ENCODE measurements around the gene TMEM69. TPM values are rescaled to one million over a fixed set of nuclear protein-coding genes. Genes with fewer than 3 reads are reported as not detected.
A peak's percentile ranks its signal among the peaks of the same experiment; 100 is the strongest.
"Not testable (repeated sequence)": the region's sequence is repeated elsewhere in the genome, so short reads cannot be mapped to it uniquely, and the experiment has no call there.

The TMEM69 gene
- total RNA-seq, 1 donor from 2014 or later = 22.1 TPM

DNA sequence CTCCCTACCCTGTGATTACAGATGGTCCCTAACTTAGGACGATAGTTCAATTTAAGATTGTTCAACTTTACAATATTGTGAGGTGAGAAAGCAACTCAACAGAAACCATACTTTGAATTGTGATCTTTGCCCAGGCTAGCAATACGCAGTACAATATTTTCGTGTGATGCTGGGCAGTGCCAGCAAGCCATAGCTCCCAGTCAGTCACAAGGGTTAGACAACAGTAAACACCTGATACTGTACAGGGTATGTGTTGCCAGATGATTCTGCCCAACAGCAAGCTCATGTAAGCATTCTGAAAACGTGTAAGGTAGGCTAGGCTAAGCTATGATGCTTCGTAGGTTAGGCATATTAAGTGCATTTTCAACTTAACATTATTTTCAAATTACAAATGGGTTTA, 13.5 kb upstream of the TMEM69 start:
- DNase-seq (no peak), ATAC-seq (ENCODE audit: poor library complexity) (peak; percentile 74)
- intact Hi-C loops (cut with DNase I) = no loop called here

GRCh38 chr1:45676553-45676952, 11.4 kb upstream of the TMEM69 start:
- intact Hi-C loops (cut with DNase I); ATAC-seq (ENCODE audit: poor library complexity); DNase-seq: not testable (repeated sequence)

DNA sequence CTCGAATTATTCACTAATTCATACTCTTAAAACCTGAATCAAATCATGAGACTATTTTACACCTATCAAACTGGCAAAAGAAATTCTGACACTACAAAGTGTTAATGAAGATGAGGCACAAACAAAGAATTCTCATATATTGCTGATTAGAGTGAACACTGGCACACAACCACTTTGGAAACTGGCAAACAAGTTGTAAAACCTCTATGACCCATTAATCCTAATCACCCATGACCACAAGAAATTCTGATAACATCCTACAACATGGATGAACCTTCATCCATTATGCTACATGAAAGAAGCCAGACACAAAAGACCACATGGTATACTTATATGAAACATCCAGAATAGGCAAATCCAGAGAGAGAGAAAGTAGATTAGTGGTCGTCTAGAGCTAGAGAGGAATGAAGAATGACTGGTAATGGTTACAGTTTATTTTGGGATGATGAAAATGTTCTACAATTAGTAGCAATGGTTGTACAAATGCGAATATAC, 10.2 kb upstream of the TMEM69 start:
- no peak for ATAC-seq (ENCODE audit: poor library complexity)
- intact Hi-C loops (cut with DNase I) = no loop called here

DNA sequence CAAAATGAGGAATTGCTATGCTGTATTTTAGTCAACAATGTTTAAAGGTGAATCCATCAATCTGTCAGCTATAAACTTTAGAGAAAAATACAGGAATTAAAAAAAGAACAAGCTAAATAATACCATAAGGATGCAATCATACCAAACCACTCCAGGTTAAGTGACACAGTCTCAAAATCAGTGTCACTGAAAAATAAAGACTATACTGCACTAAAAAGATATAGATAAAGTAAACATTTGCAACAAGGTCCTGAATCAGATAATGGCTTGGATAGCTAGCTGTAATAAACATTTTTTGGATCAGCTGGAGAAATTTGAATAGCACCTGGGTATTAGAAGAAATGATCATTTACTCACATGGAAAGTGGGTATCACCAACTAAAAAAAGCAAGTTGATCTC, 9.5 kb upstream of the TMEM69 start:
- intact Hi-C loops (cut with DNase I) = no loop called here
- DNase-seq = no peak
- ATAC-seq (ENCODE audit: poor library complexity) = no peak

More for the DNA sequence above, 10.2 kb upstream of the TMEM69 start:
- DNase-seq = no peak

DNA sequence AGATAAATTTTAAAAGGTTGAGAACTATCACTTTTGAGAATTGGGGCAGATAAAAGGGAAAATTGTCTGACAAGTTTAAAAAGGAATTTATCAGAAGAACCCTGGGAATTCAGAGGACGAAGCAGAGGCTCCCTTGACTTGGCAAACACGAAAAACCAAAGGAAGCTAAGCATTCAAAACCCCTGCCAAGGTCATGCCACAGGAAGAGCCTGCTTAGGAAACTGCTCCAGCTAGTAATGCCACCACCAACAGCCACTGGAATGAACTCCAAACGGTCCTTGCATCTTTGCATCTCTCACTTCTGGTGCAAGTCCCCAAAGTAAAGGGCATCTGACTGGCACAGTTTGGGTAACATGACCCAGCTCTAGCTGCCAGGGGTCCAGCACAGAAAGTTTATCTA, 8.9 kb upstream of the TMEM69 start:
- intact Hi-C loops (cut with DNase I) = no loop called here
- peak; percentile 47 for ATAC-seq (ENCODE audit: poor library complexity)

GRCh38 chr1:45682942-45683341, 5.0 kb upstream of the TMEM69 start:
- ATAC-seq (ENCODE audit: poor library complexity) = no peak
- intact Hi-C loops (cut with DNase I) = no loop called here
- DNase-seq = no peak

More for the DNA sequence above, 8.9 kb upstream of the TMEM69 start:
- no peak for DNase-seq

DNA sequence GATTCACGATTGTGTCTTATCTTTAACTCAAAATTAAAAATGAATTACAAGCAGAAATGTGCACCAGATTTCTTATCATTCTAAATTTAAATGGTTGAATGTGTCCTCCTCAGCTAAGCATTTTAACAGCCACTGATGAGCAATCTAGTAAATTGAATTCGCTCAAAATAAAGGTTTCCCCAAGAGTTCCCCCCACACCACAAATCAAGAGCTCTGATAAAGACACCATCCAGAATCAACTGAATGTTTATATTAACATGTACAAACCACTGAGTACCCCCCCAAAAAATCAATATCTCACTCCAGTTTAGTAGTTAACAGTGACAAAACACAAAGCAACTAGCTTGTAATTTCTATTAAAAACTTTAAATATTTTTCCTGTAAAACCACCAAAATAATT, 3.6 kb upstream of the TMEM69 start:
- intact Hi-C loops (cut with DNase I) = no loop called here
- DNase-seq (no peak), ATAC-seq (ENCODE audit: poor library complexity) (no peak)

- intact Hi-C loops (cut with DNase I) = loop anchor here (5.0 kb wide), 1 partner anchor 98 kb away; no protein-coding TSS in a partner anchor
- no peak for ATAC-seq (ENCODE audit: poor library complexity)
- DNase-seq = no peak
Measured at GRCh38 chr1:45685308-45686014, 2.5 kb upstream of the TMEM69 start.

DNA sequence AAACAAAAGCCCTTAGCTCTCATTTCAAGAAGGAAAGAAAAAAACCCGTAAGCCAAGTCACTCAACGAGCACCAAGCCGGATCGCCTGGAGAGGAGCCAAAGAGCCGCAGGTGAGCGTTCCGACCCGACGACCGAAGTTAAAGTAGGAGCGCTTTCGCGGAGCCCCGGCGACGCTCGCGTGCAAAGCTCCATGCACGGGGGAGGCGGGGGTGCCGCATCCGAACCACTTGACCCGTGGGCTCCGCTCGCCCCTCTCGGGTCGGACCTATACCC, 2.0 kb upstream of the TMEM69 start:
- DNase-seq = peak; percentile 79
- intact Hi-C loops (cut with DNase I) = loop anchor here (5.0 kb wide), 1 partner anchor 99 kb away; no protein-coding TSS in a partner anchor
- ATAC-seq (ENCODE audit: poor library complexity) = peak; percentile 2

DNA sequence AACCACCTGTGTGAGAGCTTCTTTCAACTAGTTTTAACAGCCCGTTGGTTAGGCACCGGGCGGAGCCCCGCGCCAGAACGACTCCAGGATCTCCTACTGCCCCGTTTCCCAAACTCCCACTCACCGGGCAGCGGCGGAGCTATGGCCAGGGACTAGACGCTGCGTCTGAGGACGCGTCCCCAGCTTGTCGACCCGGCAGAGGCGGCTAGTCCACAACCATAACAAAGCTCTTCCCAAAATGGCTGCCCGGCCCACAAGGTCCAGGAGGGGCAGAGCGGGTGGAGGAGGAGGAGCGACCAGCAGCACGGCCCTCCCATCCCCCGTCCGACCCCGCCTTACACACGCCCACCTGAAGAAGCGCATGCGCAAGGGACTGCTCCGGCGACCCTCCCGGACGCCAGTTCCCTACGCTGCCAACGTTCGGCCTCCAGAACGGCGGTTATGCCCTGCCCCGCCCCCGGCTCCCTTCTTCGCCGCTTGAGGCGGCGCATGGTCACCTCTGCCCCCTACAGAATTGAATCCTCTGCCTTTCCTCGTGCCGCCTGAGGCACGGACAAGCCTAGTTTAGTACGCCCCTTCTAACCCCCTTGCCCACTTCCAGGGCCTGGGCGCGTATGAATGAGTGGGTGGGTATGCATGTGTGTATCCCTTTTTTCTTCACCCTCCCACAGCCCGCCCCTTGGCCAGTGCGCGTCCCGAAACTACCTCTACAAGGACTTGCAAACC, 1.5 kb upstream of the TMEM69 start, which contains the start of gene GPBP1L1:
Gene GPBP1L1 (minus strand): TSS at position 246 of the 726 bp plus-strand sequence. CDS start 27,446 bp downstream, outside the sequence.
- peak; percentile 98 for DNase-seq
- intact Hi-C loops (cut with DNase I) = loop anchor here (5.0 kb wide), 1 partner anchor 99 kb away; no protein-coding TSS in a partner anchor
- ATAC-seq (ENCODE audit: poor library complexity) = peak; percentile 91

- ATAC-seq (ENCODE audit: poor library complexity) (peak; percentile 95), DNase-seq (peak; percentile 99)
- intact Hi-C loops (cut with DNase I) = loop anchor here (5.0 kb wide), 1 partner anchor 100 kb away; no protein-coding TSS in a partner anchor
Measured at GRCh38 chr1:45687014-45687753, 797 bp upstream of the TMEM69 start.

DNA sequence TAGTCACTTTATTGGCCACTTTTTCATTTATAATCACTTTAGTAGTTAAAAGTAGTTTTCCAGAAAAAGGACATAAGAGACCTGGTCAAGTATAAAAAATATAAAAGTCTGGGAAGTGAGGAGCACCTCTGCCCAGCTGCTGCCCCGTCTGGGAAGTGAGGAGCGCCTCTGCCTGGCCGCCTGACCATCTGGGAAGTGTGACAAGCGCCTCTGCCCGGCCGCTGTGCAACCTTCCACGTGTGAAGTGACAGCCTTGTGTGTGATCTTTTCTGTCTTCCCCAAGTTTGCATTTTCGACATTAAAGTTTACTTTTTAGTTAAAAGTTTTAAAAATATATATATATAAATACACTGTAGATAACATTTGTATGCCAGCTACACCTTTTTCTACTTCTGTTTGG, 5.8 kb downstream of the TMEM69 start:
- intact Hi-C loops (cut with DNase I) = loop anchor here (5.0 kb wide), 1 partner anchor 53 kb away; no protein-coding TSS in a partner anchor
- ATAC-seq (ENCODE audit: poor library complexity); DNase-seq: not testable (repeated sequence)

DNA sequence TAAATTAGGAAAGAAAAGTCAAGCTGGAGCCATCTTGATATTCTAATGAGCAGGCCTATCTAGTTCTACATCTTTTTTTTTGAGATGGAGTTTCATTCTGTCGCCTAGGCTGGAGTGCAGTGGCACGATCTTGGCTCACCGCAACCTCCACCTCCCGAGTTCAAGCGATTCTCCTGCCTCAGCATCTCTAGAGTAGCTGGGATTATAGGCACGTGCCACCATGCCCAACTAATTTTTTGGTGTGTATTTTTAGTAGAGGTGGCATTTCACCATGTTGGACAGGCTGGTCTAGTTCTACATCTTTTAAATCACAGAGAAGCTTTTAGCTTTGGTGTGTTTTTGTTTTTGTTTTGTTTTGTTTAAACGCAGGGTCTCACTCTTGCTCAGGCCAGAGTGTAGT, 6.8 kb downstream of the TMEM69 start:
- DNase-seq (no peak), ATAC-seq (ENCODE audit: poor library complexity) (no peak)
- intact Hi-C loops (cut with DNase I) = loop anchor here (5.0 kb wide), 1 partner anchor 52 kb away; no protein-coding TSS in a partner anchor

- no peak for DNase-seq
- no peak for ATAC-seq (ENCODE audit: poor library complexity)
- intact Hi-C loops (cut with DNase I) = no loop called here
Measured at GRCh38 chr1:45704637-45705036, 16.7 kb downstream of the TMEM69 start.

DNA sequence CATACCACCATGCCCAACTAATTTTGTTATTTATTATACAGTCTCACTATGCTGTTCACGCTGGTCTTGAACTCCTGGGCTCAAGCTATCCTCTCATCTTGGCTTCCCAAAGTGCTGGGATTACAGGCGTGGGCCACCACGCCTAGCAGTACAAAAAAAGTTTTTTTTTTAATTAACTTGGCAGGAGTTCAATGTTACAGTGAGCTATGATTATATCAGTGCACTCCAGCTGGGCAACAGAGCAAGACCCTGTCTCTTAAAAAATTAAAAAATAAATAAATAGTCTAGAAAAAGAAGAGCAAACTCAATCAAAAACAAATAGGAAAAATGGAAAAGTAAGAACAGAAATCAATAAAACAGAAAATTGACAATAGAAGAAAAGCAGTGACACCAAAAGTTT, 25.7 kb downstream of the TMEM69 start:
- DNase-seq (no peak), ATAC-seq (ENCODE audit: poor library complexity) (no peak)
- intact Hi-C loops (cut with DNase I) = no loop called here

GRCh38 chr1:45716700-45717099, 28.7 kb downstream of the TMEM69 start:
- ATAC-seq (ENCODE audit: poor library complexity) (no peak), DNase-seq (no peak)

DNA sequence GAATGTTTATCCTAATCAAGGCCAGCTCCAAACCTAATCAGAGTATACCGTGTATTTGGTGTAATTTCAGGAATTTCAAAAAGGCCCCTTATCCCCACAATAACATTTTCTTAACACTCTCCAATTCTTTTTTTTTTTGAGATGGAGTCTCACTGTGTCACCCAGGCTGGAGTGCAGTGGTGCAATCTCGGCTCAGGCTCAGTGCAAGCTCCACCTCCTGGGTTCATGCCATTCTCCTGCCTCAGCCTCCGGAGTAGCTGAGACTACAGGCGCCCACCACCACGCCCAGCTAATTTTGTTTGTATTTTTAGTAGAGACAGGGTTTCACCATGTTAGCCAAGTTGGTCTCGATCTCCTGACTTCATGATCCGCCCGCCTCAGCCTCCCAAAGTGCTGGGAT, 29.4 kb downstream of the TMEM69 start:
- intact Hi-C loops (cut with DNase I); DNase-seq; ATAC-seq (ENCODE audit: poor library complexity): not testable (repeated sequence)

More at GRCh38 chr1:45716700-45717099, 28.7 kb downstream of the TMEM69 start:
- intact Hi-C loops (cut with DNase I) = no loop called here

DNA sequence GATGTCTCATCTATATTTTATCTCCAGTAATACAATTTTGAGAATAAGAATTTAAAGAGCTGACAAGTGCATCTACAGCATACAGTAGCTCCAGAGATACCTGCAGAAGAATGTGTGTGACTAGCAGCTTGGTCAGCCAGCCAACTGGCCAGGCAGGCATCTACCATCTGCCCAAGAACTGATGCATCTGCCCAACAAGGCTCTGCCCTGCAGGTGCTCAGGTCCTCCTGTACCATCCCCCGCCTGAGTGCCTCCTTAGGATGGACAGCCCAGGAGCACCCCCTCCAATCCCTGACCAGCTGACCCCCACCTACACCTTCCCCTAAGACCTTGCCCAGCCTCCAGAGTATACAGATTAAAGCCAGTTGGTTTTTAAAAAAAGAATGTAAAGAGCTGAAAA, 30.3 kb downstream of the TMEM69 start:
- DNase-seq = no peak

GRCh38 chr1:45721207-45721606, 33.2 kb downstream of the TMEM69 start:
- DNase-seq = no peak
- ATAC-seq (ENCODE audit: poor library complexity) = no peak
- intact Hi-C loops (cut with DNase I) = no loop called here

More for the DNA sequence above, 30.3 kb downstream of the TMEM69 start:
- ATAC-seq (ENCODE audit: poor library complexity) = no peak
- intact Hi-C loops (cut with DNase I) = no loop called here

Data from Right ventricle myocardium superior (tissue), 1 donor.